PC-3 (cell line): ENCODE results near the gene NPY5R. TPM values are rescaled to one million over a fixed set of nuclear protein-coding genes. Genes with fewer than 3 reads are reported as not detected.

Experiments used
- ATAC-seq: fragments of 200-7000 bp; cut with Tn5 transposase; 2 replicates; pipeline ENCODE4 v1.9.1; 2020; ENCODE audit warnings: mild to moderate bottlenecking, moderate library complexity
- BruUV-seq: library from RNA; stranded (reverse); fragments of 400-500 nt; replicated peaks from 2 replicates; lab custom pipeline; 2021; lab: Mats Ljungman, UMichigan
- CTCF ChIA-PET: fragments of 300-600 bp; sonication (Branson Sonifier 250); formaldehyde crosslinking; loops from one replicate; lab custom pipeline; 2022; ENCODE audit warnings: antibody characterized with exemption; lab: Charles Lee
- POLR2A ChIA-PET: fragments of 300-600 bp; sonication (Branson Sonifier 250); formaldehyde crosslinking; loops from one replicate; lab custom pipeline; 2022; ENCODE audit warnings: antibody characterized with exemption; ENCODE audit not compliant: unreplicated experiment; lab: Charles Lee
- DNase-seq: peaks from one replicate; pipeline ENCODE4 v3.0.0-alpha.2; 2015
- H2AFZ ChIP-seq: fragments of 300-600 bp; sonication (generic); 2 replicates; pipeline ENCODE4 v1.6.0; 2016; ENCODE audit warnings: antibody characterized with exemption, low read length
- H3F3A ChIP-seq: fragments of 300-600 bp; sonication (generic); one replicate; pipeline ENCODE4 v1.6.0; 2017; ENCODE audit warnings: antibody characterized with exemption, low read length, control low read depth, mild to moderate bottlenecking; ENCODE audit not compliant: unreplicated experiment
- H3K27ac ChIP-seq: fragments of 300-600 bp; sonication (generic); 2 replicates; pipeline ENCODE4 v1.5.1; 2016; ENCODE audit warnings: mild to moderate bottlenecking, low read length
- H3K27me3 ChIP-seq: fragments of 300-600 bp; sonication (generic); 2 replicates; pipeline ENCODE4 v1.6.1; 2016; ENCODE audit warnings: low read length, mixed read lengths
- H3K36me3 ChIP-seq: fragments of 300-600 bp; sonication (generic); 2 replicates; pipeline ENCODE4 v1.6.1; 2016; ENCODE audit warnings: low read depth, mixed run types, low read length, mixed read lengths
- H3K4me1 ChIP-seq: fragments of 300-600 bp; sonication (generic); 2 replicates; pipeline ENCODE4 v1.5.1; 2016; ENCODE audit warnings: low read length; ENCODE audit not compliant: insufficient read depth
- H3K4me2 ChIP-seq: fragments of 300-600 bp; sonication (generic); 2 replicates; pipeline ENCODE4 v1.6.0; 2016; ENCODE audit warnings: low read length
- H3K4me3 ChIP-seq: fragments of 300-600 bp; sonication (generic); 2 replicates; pipeline ENCODE4 v1.5.1; 2016; ENCODE audit warnings: mild to moderate bottlenecking, low read length, mixed read lengths
- H3K79me2 ChIP-seq: fragments of 300-600 bp; sonication (generic); 2 replicates; pipeline ENCODE4 v1.6.1; 2017; ENCODE audit warnings: low read length, mixed read lengths
- H3K9ac ChIP-seq: fragments of 300-600 bp; sonication (generic); 2 replicates; pipeline ENCODE4 v1.6.0; 2016; ENCODE audit warnings: mild to moderate bottlenecking, low read length
- H3K9me2 ChIP-seq: fragments of 300-600 bp; sonication (generic); replicated peaks from 2 replicates; pipeline ENCODE4 v1.6.1; 2016; ENCODE audit warnings: mixed run types, low read length, mixed read lengths
- H3K9me3 ChIP-seq: fragments of 300-600 bp; sonication (generic); 2 replicates; pipeline ENCODE4 v1.6.1; 2016; ENCODE audit warnings: low read length, mixed read lengths
- H4K20me1 ChIP-seq: fragments of 300-600 bp; sonication (generic); 2 replicates; pipeline ENCODE4 v1.6.1; 2016; ENCODE audit warnings: low read length, mixed read lengths
- EZH2 ChIP-seq: fragments of 300-600 bp; sonication (generic); IDR thresholded peaks from one replicate; pipeline ENCODE4 v1.6.1; 2017; ENCODE audit warnings: antibody characterized with exemption, mild to moderate bottlenecking, low read length; ENCODE audit not compliant: unreplicated experiment
- EZH2phosphoT487 ChIP-seq: fragments of 300-600 bp; sonication (generic); IDR thresholded peaks from 2 replicates; pipeline ENCODE4 v1.6.1; 2018; ENCODE audit warnings: mild to moderate bottlenecking, antibody characterized with exemption, low read length, borderline replicate concordance
- intact Hi-C: fragments of 100-400 bp; cut with micrococcal nuclease; formaldehyde crosslinking; loops from 2 replicates; pipeline ENCODE4 v1.9.0; 2023
- total RNA-seq: library from RNA; depleted of rRNA; stranded (reverse); fragments of >200 nt; gene quantifications from 2 replicates; pipeline ENCODE4 v1.2.3, GENCODE V29; 2014
- TF ChIP-seq, protein P1 (sequence below): fragments of 300-600 bp; sonication (generic); conservative IDR thresholded peaks from 2 replicates; pipeline ENCODE4 v1.5.1; 2017; ENCODE audit warnings: antibody characterized with exemption, low read depth, mild to moderate bottlenecking, low read length

The NPY5R gene
- total RNA-seq, 1 experiment from 2014 or later, result not detected

DNA sequence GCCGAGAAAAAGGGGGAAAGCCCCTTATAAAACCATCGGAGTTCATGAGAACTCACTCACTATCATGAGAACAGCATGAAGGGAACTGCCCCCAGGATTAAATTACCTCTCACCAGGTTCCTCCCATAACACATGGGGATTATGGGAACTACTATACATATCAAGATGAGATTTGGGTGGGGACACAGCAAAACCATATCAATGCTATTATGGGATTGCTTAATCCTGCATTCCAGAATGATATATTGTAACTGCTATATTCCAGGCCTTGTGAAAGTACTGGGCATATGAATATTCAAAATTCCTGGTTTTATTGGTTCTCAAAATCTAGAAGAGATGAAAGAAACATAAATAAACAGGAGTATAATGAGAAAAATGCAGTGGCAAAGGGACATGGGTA lies 40.6 kb upstream of the NPY5R start:
- Histone ChIP-seq H3K27ac (no peak overlapping the region), H3F3A (no peaks in the 10 kb centered on the region), H3K9ac (no peak overlapping the region), H3K4me2 (no peak overlapping the region), H4K20me1 (no peaks in the 10 kb centered on the region), H3K4me1 (no peaks in the 10 kb centered on the region), H3K27me3 (no peaks in the 10 kb centered on the region), H3K36me3 (no peaks in the 10 kb centered on the region), H3K4me3 (no peak overlapping the region), H2AFZ (no peak overlapping the region), H3K9me3 (no peaks in the 10 kb centered on the region), H3K79me2 (no peaks in the 10 kb centered on the region), H3K9me2 (no peaks in the 10 kb centered on the region)
- TF ChIP-seq EZH2phosphoT487 (no peak), EZH2 (no peak)
- TF ChIP-seq, protein P1, sequence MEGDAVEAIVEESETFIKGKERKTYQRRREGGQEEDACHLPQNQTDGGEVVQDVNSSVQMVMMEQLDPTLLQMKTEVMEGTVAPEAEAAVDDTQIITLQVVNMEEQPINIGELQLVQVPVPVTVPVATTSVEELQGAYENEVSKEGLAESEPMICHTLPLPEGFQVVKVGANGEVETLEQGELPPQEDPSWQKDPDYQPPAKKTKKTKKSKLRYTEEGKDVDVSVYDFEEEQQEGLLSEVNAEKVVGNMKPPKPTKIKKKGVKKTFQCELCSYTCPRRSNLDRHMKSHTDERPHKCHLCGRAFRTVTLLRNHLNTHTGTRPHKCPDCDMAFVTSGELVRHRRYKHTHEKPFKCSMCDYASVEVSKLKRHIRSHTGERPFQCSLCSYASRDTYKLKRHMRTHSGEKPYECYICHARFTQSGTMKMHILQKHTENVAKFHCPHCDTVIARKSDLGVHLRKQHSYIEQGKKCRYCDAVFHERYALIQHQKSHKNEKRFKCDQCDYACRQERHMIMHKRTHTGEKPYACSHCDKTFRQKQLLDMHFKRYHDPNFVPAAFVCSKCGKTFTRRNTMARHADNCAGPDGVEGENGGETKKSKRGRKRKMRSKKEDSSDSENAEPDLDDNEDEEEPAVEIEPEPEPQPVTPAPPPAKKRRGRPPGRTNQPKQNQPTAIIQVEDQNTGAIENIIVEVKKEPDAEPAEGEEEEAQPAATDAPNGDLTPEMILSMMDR, result no peak
- ChIA-PET CTCF (no interaction called here), POLR2A (no interaction called here)
- no TSS peak for BruUV-seq
- intact Hi-C loops, result no loop called here
- DNase-seq (no peak), ATAC-seq (no peak)

DNA sequence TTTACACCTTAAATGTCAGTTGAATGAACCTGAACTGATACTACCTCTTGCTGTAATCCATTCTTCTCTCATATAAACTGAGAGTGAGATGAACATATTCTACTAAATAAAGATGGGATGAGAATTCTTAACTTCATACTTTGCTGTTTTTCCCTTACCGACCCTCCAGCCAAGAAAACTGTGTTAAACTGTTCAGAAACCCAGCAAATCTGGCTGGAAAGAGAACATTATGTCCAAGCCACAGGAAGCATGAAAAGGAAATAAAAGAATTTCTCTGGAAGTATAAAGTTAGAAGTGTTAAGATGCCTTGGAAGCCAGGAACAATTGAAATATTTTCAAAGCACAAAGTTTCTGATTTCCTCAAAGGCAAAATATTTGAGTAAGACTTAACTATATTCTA lies 34.2 kb upstream of the NPY5R start:
- BruUV-seq, result no TSS peak
- DNase-seq (no peak), ATAC-seq (no peak)
- Histone ChIP-seq H3K4me2 (no peak overlapping the region), H2AFZ (no peak overlapping the region), H3K4me3 (no peak overlapping the region), H4K20me1 (no peaks in the 10 kb centered on the region), H3K9me3 (no peaks in the 10 kb centered on the region), H3K36me3 (no peaks in the 10 kb centered on the region), H3K27ac (no peak overlapping the region), H3K9ac (no peak overlapping the region), H3F3A (no peaks in the 10 kb centered on the region), H3K9me2 (no peaks in the 10 kb centered on the region), H3K27me3 (no peaks in the 10 kb centered on the region; the same call in 1 of the 2 replicates), H3K4me1 (no peaks in the 10 kb centered on the region), H3K79me2 (no peaks in the 10 kb centered on the region)
- POLR2A ChIA-PET, result no interaction called here
- intact Hi-C loops, result no loop called here
- TF ChIP-seq, protein P1, result no peak
- no peak for TF ChIP-seq EZH2phosphoT487
- no peak for TF ChIP-seq EZH2
- CTCF ChIA-PET, result no interaction called here

DNA sequence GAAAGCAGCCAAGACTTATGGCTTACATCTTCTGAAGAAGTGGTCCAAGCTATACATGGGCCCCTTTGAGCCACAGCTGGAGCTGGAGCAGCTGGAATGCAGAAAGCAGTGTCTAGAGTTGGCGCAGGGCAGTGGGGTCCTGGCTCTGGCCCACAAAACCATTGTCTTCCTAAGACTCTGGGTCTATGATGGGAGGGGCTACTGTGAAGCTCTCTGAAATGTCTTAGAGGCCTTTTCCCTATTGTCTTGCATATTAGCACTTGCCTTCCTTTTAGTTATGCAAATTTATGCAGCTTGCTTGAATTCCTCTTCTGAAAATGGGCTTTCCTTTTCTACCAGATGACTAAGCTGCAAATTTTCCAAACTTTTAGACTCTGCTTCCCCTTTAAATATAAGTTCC lies 26.6 kb upstream of the NPY5R start:
- Histone ChIP-seq H3K27ac (no peak overlapping the region), H3F3A (no peaks in the 10 kb centered on the region), H3K27me3 (no peaks in the 10 kb centered on the region), H2AFZ (no peak overlapping the region), H4K20me1 (no peaks in the 10 kb centered on the region), H3K9me3 (no peaks in the 10 kb centered on the region), H3K9ac (no peak overlapping the region), H3K9me2 (no peaks in the 10 kb centered on the region), H3K4me2 (no peak overlapping the region), H3K79me2 (no peaks in the 10 kb centered on the region), H3K4me3 (no peak overlapping the region), H3K4me1 (no peaks in the 10 kb centered on the region), H3K36me3 (no peaks in the 10 kb centered on the region)
- CTCF ChIA-PET, result no interaction called here
- TF ChIP-seq EZH2phosphoT487 (no peak), EZH2 (no peak)
- TF ChIP-seq, protein P1, result no peak
- BruUV-seq, result no TSS peak
- intact Hi-C loops, result no loop called here
- POLR2A ChIA-PET, result no interaction called here
- ATAC-seq (no peak), DNase-seq (no peak)
